HPDE6-E6E7 (cell line): Measurements from ENCODE around the gene MEGF6.
"Not testable (repeated sequence)": the region's sequence is repeated elsewhere in the genome, so short reads cannot be mapped to it uniquely, and the experiment has no call there.

Experiments
- DNase-seq: peaks from one replicate; pipeline ENCODE4 v3.0.0; 2011; ENCODE audit warnings: missing footprints; ENCODE audit errors: extremely low spot score

The MEGF6 gene

DNA sequence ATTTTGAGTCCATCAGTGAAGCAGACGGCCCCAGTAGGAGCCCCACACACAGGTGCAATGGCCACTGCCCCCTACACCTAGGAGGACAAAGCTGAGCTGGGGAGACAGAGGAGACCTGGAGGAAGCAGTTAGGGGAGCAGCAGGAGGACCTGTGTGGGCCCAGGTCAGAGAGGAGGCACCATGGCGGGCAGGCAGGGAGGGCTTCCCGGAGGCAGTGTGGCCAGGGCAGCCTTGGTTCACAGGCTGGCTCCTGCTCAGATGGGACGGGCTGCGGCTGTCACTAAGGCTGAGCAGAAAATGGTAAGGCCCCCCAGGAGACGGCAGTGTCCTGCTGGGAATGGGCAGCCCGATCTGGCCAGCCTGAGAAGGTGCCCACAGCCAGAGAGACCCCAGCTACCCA, 15.4 kb downstream of the MEGF6 start:
- DNase-seq: no peak

DNA sequence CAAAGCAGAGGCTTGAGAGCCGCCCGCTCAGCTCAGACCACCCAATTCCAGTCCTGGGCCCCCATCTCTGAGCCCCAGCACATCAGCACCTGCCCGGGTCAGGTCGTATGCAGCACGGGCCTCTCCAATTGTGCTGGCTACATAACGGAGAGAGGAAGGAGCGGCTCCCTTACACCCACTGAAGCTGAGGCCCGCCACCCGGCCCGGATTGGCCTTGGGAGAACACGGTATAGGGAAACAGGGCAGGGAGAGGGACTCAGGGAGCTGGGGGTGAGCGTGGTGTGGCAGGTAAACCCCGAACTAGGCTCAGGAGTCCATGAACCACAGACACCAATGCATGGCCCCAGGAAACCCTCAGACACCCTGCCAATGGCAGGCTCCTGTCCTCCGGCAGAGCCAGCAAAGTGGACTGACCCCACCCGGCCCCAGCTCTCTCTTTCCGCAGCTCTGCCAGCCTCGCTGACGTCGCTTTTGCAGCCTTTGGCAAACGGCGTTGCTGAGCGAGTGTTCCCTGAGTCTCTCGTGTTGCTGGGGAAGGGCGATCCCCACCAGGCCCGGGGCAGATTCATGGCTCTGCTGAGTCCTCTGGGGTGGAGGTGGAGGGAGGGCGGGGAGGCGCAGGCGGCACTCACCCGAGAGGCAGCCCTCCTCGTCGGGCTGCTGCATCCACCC, 16.5 kb downstream of the MEGF6 start:
- DNase-seq: no peak

DNA sequence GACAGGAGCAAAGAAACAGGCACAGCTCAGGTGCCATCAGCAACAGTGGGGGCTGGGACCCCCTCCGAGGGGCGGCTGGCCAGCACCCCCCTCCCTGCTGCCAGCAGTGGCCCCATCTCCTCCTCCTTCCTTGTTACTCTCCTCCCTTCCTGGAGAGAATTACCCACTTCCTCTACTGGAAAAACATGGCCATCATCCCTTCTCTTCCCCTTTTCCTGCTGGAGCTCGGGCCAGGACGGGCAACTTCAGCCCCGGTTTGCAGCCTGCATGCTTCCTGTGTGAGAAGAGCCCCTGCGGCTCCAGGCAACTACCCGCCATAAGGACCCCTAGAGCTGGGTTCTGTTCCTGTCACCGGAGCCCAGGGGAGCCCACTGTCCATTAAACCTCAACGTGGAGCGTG, 17.6 kb downstream of the MEGF6 start:
- DNase-seq: no peak

DNA sequence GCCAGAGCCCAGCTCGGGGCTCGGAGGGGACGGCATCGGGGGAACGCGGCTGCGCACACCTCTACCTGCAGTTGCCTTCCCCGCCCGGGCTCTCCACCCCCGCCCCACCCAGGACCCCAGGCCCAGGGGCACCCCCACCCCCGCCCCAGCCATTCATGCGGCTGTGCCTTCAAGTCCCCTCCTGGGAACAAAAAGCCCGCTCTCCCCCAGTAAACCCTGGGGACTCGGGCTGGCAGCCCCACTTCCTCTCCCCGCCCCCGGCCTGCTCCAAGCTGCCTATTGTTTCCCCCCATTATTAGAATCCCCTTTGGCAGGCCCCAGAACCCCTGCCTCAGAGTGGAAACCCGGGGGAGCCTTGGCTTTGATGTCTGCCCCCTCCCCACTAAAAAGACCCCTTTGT, 18.0 kb downstream of the MEGF6 start:
- no peak for DNase-seq

DNA sequence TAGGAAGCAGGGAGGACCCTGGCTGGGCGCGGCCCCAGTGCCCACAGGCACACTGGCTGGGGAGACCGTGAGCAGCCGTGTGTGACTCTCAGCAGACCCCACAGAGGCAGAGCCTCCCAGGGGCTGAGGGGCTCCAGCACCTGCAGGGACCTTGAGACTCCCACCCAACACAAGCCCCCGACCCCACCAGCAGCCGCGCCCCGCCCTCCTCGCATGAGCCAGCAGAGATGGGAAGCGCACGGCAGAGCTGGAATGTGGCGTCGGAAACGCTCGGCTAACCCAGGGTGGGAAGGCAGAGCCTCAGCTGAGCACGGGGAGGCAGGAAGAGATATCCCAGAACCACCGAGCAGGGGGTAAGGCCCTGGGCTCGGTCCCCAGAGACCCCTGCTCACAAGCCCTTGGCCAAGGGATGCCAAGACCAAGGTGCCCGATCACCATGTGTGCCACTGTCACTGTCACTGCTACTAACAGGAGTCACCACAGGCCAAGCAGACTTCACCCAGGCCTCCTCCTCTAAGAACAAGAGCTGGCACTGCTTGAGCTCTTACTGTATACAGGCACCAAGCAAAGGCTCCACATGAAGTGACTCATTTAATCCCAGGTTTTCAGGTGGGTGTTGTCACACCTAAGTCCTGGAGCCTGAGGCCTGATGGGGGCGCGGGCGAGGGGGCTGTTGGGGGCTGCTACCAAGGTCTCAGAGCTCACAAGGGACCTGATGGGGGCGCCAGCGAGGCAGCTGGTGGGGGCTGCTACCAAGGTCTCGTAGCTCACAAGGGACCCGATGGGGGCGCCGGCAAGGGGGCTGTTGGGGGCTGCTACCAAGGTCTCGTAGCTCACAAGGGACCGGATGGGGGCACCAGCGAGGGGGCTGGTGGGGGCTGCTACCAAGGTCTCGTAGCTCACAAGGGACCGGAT, 20.1 kb downstream of the MEGF6 start:
- DNase-seq: no peak

DNA sequence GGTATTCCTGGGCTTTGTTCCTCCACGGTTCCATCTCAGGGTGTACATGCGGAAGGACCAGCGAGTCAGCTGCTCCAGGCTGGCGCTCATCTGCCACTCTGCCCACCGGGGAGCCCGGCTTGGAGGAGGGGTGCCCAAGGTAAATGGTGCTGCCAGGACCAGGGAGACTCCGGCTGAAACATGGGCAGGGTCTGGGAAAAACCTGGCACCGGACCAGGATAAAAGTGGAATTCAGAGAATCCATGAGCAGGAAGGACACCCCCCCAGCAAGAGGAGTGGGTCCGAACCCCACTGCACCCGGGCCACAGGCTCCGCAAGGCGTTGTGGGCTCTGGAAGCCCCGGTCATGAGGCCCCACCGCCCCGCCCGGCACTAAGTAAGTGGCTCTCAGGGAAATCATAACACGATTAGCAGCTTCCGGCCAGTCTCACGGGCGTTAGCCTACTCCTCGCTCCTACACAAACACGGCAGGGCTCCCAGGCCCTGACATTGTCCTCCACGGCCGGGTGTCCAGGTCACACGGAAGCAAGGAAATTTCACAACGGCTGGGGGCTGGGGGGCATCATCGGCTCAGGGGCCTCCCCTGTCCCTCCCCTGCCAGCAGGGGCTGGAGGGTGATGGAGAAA, 21.1 kb downstream of the MEGF6 start:
- no peak for DNase-seq

DNA sequence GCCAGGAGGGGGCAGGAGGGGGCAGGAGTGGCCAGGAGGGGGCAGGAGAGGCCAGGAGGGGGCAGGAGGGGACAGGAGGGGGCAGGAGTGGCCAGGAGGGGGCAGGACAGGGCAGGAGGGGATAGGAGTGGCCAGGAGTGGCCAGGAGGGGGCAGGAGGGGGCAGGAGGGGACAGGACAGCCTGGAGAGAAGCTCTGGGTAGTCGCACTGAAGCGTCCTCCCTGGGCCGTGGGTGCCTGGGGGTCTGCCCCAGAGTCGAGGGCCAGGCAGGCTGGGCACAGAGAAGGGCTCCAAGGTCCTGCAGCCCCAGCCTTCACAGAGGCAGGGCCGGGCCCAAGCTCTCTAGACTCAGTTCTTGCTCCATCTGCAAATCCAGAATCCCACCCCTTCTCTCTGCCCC, 22.9 kb downstream of the MEGF6 start:
- DNase-seq: no peak

DNA sequence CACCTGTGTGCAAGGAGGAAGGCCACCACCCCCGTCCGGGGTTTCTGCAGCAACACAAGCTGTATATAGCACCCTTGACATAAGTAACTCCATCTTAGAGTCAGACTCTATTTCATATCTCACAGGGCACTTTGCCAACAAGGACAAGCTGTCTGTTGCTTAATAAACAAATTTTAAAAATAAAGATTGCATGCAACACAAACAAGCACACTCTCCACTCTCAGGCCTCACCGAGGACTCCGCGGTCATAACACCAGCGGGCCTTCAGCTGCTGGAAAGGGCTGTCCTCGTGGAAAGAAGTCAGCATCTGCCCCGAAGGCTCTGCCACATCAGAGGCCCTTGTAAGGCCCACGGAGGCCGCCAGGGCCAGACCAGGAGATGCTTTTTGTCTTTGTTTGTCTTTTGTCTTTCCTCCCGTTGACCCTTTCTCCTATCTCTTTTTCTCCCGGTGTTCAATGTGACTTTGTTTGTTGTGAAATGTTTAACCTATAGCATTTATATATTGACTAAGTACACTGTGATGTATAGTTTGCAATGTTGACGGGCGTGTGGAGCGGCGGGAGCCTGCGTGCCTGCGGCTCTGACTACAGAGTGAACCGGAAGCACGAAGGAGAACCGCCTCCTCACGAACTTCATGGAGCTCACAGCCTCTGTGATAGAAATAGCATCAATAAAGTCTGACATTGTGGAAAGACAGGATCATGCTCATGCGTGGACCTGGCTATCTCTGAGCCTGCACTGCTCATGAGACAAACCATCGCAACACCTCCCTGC, 24.1 kb downstream of the MEGF6 start:
- DNase-seq: peak; percentile 50

DNA sequence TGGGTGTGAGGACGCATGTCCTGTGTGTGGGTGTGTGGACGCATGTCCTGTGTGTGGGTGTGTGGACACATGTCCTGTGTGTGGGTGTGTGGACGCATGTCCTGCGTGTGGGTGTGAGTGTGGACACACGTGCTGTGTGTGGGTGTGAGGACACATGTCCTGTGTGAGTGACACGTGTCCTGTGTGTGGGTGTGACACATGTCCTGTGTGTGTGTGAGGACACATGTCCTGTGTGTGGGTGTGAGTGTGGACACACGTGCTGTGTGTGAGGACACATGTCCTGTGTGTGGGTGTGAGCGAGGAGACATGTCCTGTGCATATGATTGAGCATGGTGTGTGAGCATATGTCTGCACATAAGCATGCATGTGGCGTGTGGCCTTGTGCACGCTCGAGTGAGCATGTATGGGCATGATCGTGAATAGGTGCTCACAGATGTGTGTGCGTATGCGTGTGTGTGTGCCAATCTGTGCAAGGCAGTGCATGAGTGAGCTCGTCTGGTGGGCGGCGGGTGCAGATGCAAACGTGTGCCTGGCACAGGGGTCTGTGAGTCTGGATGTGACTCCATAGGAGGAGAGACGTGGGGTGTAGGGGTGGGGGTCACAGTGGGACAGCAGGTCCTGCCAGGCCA, 25.3 kb downstream of the MEGF6 start:
- DNase-seq: no peak

DNA sequence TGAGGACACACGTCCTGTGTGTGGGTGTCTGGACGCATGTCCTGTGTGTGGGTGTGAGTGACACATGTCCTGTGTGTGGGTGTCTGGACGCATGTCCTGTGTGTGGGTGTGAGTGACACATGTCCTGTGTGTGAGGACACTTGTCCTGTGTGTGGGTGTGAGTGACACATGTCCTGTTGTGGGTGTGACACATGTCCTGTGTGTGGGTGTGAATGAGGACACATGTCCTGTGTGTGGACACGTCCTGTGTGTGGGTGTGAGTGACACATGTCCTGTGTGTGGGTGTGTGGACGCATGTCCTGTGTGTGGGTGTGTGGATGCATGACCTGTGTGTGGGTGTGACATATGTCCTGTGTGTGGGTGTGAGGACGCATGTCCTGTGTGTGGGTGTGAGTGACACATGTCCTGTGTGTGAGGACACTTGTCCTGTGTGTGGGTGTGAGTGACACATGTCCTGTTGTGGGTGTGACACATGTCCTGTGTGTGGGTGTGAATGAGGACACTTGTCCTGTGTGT, 25.9 kb downstream of the MEGF6 start:
- not testable (repeated sequence) for DNase-seq

DNA sequence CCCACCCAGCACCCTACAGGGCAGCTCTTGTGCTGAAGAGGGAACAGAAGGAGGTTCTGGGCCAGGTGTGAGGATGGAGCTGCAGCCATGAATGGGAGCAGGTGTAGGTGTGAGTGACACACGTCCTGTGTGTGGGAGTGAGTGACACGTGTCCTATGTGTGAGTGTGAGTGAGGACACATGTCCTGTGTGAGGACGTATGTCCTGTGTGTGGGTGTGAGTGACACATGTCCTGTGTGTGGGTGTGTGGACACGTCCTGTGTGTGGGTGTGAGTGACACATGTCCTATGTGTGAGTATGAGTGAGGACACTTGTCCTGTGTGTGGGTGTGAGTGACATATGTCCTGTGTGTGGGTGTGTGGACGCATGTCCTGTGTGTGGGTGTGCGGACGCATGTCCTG, 26.4 kb downstream of the MEGF6 start:
- no peak for DNase-seq

DNA sequence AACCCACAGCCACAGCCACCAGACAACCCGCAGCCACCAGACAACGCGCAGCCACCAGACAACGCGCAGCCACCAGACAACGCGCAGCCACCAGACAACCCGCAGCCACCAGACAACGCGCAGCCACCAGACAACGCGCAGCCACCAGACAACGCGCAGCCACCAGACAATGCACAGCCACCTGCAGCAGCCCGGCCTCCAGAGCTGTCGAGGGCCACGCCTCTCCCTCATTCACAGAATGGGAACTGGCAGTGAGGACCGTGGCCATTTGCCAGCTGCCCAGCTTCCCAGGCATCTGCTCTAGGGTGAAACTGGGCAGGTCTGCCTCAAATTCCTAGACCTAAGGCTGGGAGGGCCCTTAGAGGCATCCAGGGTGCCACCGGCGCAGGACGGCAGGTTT, 27.6 kb downstream of the MEGF6 start:
- DNase-seq: not testable (repeated sequence)

DNA sequence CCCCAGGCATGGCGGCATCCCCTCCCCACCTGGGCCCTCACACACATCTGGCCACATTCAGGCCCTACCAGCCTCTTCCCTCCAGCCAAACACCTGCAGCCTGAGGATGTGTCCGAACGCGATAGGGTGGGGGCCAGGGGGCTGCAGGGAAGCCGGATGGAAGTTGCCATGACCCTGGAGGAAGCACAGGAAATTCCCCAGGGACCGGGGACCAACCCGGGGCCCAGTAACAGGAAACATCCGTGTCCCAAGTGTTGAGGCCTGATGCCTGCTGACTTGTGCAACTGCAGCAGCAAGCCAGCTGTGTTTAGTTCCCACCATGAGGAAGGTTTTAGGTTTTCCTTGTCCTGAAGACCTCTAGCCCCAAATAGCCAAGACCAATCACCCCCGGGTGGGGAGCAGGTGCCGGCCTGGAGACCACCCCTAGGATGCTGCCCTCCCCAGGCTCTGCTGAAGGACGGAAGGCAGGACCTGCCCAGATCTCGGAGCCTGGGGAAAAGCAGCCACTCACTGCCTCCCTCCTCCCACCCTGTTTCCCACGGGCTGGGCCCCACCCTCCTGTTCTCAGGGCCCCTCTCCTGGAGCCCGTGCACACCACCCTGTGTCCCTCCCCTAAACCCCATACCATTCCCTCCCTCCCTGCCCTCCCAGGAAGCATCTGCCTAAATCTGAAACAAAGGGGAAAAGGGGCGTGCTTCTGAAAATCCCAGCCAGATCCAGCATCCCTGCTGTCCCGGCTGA, 29.8 kb downstream of the MEGF6 start:
- no peak for DNase-seq

DNA sequence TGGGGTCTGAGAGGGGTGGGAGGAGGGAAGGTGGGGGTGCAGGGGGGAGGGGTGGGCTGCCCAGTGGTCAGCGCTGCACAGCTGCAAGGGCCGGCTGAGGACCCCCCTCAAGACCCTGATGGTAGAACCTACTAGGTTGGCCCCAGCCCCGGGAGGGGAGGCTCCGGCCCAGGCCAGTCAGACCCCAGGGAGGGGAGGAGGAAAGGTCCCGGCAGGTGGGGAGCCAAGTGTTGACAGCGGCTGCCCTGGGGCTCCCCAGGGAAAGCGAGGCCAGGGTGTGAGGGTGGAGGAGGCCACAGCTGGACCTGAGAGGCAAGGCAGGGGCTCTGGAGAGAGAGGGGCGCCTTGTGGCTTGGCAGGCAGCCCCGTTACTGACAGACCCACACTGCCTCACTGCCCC, 31.1 kb downstream of the MEGF6 start:
- DNase-seq: no peak

DNA sequence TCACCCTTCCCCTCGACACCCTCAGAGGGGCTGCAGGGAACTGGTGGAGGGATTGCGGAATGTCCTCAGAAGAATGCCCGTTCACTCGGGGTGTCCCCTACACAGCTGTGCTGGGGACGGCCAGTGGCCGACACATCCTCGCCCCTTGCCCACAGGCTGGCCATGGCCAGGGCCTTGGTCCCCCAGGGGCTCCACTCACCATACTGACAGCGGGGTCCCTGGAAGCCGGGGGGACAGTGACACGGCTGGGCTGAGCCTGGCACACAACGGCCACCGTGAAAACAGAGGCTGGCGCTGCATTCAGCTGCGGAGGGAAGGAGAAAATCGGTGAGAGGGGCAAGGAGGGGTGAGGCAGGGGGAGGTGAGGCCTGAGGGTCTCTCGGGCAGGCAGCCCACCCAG, 31.7 kb downstream of the MEGF6 start:
- DNase-seq: no peak

DNA sequence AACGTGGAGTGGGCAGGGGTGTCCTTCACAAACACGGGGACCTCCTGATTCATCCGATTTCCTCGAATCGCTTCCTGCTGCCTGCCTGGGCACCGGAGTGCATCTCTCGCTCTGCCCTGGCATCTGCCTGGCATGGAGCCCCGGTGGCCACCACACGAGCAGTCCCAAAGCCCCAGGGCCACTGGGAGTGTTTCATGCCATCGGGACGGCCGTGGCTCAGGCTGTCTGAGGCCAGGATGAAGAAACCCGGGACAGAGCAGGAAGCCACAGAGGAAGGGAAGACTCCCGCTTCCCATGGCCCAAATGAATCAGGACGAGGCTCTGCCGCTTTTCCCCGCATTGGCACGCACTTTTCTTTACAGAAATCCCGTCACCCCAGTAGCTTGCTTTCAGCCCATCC, 32.4 kb downstream of the MEGF6 start:
- DNase-seq: no peak

DNA sequence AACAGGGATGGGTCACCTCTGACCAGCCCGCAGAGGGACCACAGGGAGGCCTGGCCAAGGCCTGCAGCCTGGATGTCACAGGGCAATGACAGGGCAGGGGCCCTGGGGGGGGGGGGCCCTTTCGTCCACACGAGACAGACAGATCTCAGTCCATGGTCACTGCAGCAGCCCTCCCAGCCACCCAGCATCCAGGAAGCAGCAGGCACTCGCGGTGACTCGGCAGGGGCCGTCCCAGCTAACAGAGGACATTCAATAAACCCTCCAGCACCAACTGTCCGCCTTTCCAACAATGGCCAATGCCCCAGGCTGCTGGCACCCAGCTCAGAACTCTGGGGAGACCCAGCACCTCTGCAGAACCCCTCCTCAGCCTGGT, 32.9 kb downstream of the MEGF6 start:
- no peak for DNase-seq

DNA sequence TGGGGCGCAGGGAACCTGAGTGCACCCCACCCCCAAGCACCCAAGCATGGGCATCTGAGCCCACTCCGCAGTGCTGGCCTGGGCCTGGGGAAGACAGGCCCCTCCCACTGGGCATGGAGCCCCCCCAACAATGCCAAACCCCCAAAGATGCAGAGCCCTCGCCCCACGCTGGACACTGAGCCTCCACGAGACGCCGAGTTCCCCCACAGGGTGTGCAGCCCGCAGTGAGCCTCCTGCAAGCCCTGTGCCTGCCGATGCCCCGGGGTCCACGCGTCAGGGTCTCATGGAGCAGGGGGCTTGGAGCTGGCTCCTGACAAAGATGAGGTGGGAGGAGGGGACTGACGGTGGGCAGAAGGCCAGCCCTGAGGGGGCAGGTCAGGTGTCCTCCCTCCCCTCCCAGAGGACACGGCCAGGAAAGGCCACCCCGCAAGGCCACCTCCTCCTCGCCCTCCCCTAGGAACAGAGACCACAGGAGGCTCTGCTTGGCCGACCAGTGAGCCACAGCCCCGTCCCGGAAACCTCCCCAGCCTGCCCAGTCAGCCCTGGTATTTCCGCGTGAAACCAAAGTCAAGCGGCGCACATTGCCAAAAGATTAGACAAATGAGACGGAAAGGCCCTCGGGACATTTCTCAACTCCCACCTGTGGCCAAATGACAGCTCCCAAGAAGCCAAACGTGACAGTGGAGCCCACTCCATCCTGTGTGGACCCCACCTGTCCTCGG, 33.4 kb downstream of the MEGF6 start:
- no peak for DNase-seq

DNA sequence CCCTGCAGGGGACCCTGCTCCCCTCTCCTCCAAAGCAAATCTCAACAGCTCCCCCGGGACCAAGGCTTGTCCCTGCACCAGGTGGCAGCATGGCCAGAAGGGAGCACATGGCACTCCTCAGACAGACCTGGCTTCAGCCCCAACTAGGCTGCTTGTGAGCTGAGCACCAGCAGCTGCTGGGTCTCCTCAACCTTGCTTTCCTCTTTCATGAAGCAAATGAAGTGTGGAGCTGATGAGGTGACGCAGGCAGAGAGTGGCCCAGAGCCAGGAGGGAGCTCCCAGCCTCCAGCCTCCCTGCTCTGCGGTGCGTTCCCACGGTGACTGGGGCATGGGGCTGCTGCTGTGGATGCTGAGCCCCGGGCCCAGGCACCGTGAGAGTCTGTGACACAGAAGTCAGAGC, 34.0 kb downstream of the MEGF6 start:
- DNase-seq: no peak

DNA sequence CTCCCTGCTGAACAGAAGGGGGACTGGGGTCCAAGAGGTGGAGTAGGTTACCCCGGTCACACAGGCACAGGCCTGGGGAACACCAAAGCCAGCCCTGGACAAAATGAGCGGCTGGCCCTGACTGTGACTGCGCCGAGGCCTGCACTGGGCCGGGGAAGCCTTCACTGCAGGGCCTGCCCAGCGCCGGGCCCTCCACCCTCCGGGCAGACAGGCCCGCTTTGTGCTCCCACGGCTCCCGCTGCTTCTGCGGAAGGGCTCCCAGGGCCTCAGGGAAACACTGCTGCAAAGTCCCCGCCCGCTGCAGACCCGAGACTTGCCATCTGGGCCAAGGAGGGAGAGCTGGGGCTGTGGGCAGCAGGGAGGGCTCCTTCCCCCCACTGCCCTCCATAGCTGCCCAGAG, 35.3 kb downstream of the MEGF6 start:
- DNase-seq: no peak
